Measurements from ENCODE around the gene PRKAR2B. TPM values are rescaled to one million over a fixed set of nuclear protein-coding genes. Genes with fewer than 3 reads are reported as not detected.

Gene PRKAR2B
- total and polyA plus RNA-seq, 2 experiments from 2014 or later = 48.8 to 50.6 TPM

- TF ChIP-seq POLR2AphosphoS5 (IDR thresholded peaks at IDR 0.05; ENCODE audit: low read depth) (no peak), REST (IDR thresholded peaks at IDR 0.05; ENCODE audit: unreplicated experiment) (no peak)
Observed at GRCh38 chr7:107037717-107038603, 6.5 kb upstream of the PRKAR2B start (continued).

GRCh38 chr7:107039199-107039900 is 5.2 kb upstream of the PRKAR2B start:
- DNase-seq (ENCODE audit: low spot score) (no peak), ATAC-seq (no peak)
- H2AFZ ChIP-seq = peak overlapping the region; percentile 0; the same call in 1 of the 2 replicates
- peaks cover 2% of the 10 kb centered on the region; the same call in 1 of the 3 replicates for H3K36me3 Mint-ChIP-seq (ENCODE audit: low read depth)
- H3K27me3 Mint-ChIP-seq (ENCODE audit: insufficient read depth, low read depth, poor library complexity) = peaks cover 6% of the 10 kb centered on the region
- no peak overlapping the region for H3K4me3 Mint-ChIP-seq
- TF ChIP-seq ZNF114 (CRISPR knock-in tag; IDR thresholded peaks at IDR 0.05) = no peak
- TF ChIP-seq CREB1 (CRISPR knock-in tag; IDR thresholded peaks at IDR 0.05; ENCODE audit: low read depth) = no peak
- TF ChIP-seq NANOG (IDR thresholded peaks at IDR 0.05; ENCODE audit: borderline replicate concordance) = no peak
- no peak for TF ChIP-seq ZNF331 (CRISPR knock-in tag; IDR thresholded peaks at IDR 0.05; ENCODE audit: low read depth)
- no peaks in the 10 kb centered on the region for H3K79me2 ChIP-seq (replicated peaks; ENCODE audit: insufficient read depth)
- peaks cover 2% of the 10 kb centered on the region for H3K9me3 Mint-ChIP-seq
- H3K27me3 ChIP-seq (ENCODE audit: insufficient read depth) = no peaks in the 10 kb centered on the region
- H3K4me3 ChIP-seq = no peak overlapping the region
- H3K36me3 ChIP-seq (ENCODE audit: insufficient read depth) = 0 out of 2 replicates have a peak, but pooled peaks cover 3% of the 10 kb centered on the region
- H3K4me1 ChIP-seq (ENCODE audit: insufficient read depth) = peaks cover 6% of the 10 kb centered on the region
- H3K27ac Mint-ChIP-seq = no peak overlapping the region
- H3K9me2 ChIP-seq (ENCODE audit: insufficient read depth) = no peaks in the 10 kb centered on the region
- H3K4me2 ChIP-seq = no peak overlapping the region
- no peak overlapping the region for H3K27ac ChIP-seq (ENCODE audit: low read depth)
- no peaks in the 10 kb centered on the region for H4K20me1 ChIP-seq (replicated peaks; ENCODE audit: insufficient read depth)
- no peaks in the 10 kb centered on the region for H3F3A ChIP-seq (replicated peaks; ENCODE audit: low read depth)
- H3K4me1 Mint-ChIP-seq = peaks cover 4% of the 10 kb centered on the region; the same call in 2 of the 3 replicates

GRCh38 chr7:107041097-107041496 is 3.4 kb upstream of the PRKAR2B start:
- no peak for DNase-seq (ENCODE audit: low spot score)
- no peaks in the 10 kb centered on the region for H3K9me2 ChIP-seq (ENCODE audit: insufficient read depth)
- peaks cover 13% of the 10 kb centered on the region for H3K4me1 ChIP-seq (ENCODE audit: insufficient read depth)
- H4K20me1 ChIP-seq (replicated peaks; ENCODE audit: insufficient read depth) = no peaks in the 10 kb centered on the region
- H3K27me3 ChIP-seq (ENCODE audit: insufficient read depth) = peaks cover 5% of the 10 kb centered on the region
- H3K27ac ChIP-seq (ENCODE audit: low read depth) = no peak overlapping the region
- no peak overlapping the region for H3K4me2 ChIP-seq
- H3K9me3 Mint-ChIP-seq = peaks cover 2% of the 10 kb centered on the region
- no peak overlapping the region for H3K27ac Mint-ChIP-seq
- no peaks in the 10 kb centered on the region for H3F3A ChIP-seq (replicated peaks; ENCODE audit: low read depth)
- H3K27me3 Mint-ChIP-seq (ENCODE audit: insufficient read depth, low read depth, poor library complexity) = peaks cover 9% of the 10 kb centered on the region
- H3K36me3 ChIP-seq (ENCODE audit: insufficient read depth) = 0 out of 2 replicates have a peak, but pooled peaks cover 3% of the 10 kb centered on the region
- ATAC-seq = no peak
- peaks cover 9% of the 10 kb centered on the region for H3K79me2 ChIP-seq (replicated peaks; ENCODE audit: insufficient read depth)
- H3K4me3 Mint-ChIP-seq = no peak overlapping the region
- H2AFZ ChIP-seq = 0 out of 2 replicates have a peak overlapping the region, but pooled peaks have one; percentile 30
- peaks cover 11% of the 10 kb centered on the region for H3K4me1 Mint-ChIP-seq
- H3K36me3 Mint-ChIP-seq (ENCODE audit: low read depth) = peaks cover 2% of the 10 kb centered on the region; the same call in 1 of the 3 replicates
- H3K4me3 ChIP-seq = no peak overlapping the region
- TF ChIP-seq ZNF331 (CRISPR knock-in tag; IDR thresholded peaks at IDR 0.05; ENCODE audit: low read depth) = no peak
- TF ChIP-seq STAT1 (IDR thresholded peaks at IDR 0.05; ENCODE audit: unreplicated experiment) = no peak
- TF ChIP-seq, protein P1, sequence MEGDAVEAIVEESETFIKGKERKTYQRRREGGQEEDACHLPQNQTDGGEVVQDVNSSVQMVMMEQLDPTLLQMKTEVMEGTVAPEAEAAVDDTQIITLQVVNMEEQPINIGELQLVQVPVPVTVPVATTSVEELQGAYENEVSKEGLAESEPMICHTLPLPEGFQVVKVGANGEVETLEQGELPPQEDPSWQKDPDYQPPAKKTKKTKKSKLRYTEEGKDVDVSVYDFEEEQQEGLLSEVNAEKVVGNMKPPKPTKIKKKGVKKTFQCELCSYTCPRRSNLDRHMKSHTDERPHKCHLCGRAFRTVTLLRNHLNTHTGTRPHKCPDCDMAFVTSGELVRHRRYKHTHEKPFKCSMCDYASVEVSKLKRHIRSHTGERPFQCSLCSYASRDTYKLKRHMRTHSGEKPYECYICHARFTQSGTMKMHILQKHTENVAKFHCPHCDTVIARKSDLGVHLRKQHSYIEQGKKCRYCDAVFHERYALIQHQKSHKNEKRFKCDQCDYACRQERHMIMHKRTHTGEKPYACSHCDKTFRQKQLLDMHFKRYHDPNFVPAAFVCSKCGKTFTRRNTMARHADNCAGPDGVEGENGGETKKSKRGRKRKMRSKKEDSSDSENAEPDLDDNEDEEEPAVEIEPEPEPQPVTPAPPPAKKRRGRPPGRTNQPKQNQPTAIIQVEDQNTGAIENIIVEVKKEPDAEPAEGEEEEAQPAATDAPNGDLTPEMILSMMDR (conservative IDR thresholded peaks at IDR 0.05; ENCODE audit: low read depth in 2 of 2) = no peak

All from GM23338 (cell line).